Stimulated activated CD4-positive, alpha-beta T cell treated with anti-CD3 and anti-CD28 coated beads, Interleukin-12 subunit alpha, Interleukin-12 subunit beta, amount 100 ng/mL, for 4 hours (primary cell): ENCODE data around the gene RBPJL.
"Not testable (repeated sequence)": the region's sequence is repeated elsewhere in the genome, so short reads cannot be mapped to it uniquely, and the experiment has no call there.

Source experiments
- DNase-seq: peaks from one replicate; pipeline ENCODE4 v3.0.0-alpha.2; 2020

RBPJL gene

DNA sequence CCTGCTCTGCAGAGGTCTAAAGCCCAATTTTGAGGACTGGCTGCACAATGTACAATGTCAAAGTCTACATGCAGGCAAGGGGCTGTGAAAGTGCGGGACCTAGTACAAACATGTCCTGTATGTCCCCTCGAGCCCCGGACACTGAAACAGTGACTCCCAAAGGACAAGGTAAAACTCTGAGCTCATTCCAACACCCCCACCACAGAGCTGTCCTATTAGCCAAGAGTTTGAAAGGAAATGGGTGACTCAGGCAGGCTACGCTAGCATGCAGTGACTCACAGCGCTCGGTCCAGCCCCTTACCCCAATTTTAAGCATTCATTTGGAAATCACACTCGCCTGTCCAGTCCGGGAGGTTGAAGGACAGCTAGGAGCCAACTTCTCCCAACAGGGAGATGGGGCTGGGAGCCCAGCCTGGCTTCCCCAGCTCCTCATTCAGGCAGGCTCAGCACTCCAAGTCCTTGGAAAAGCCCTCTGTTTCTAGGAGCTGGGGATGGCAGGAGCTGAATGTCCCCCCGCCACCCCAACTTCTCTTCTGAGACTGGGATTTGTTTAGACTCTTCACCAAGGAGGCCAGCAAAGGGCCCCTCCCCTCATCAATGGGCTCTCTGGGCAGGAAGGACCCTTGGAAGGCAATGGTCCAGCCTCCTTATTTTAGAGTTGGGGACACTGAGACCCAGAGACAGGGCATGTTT, 37.7 kb downstream of the RBPJL start:
- no peak for DNase-seq

DNA sequence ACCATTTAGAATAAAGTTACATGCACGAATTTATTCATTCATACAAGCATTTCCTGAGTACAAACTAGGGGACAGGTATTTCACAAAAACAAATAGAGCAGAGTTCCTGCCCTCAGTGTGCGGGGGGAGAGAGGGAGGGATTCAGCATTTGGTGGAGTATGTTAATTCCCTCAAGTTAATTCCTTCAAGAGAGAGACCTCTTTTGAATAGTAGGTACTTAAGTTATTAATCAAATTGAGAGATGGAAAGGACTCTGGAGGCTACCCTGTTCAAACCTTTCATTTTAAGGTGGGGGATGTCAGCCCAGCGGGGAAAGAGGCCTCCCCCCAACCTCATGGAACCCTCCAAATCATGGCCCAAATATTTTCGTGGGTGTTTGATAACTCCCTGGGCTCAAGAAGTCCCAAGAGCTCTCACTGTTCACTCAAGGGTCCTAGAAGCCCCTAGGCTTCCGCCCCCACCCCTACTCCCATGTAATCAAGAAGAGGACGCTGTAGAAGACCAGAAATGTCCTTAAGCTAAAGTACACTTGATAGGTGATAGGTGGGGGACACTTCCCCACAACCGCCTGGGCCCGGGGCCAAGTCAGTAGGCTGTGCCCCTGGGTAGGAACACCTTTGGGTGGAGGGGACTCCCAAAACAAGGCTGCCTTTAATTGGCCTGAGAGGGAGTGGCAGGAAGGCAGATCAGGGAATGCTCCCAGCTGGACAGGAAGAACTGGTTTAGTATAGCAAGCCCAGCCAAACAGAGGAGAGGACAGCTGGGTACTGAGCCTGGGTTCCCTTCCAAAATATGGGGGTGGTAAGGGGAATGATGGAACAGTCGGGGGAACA, 38.7 kb downstream of the RBPJL start:
- DNase-seq: no peak

DNA sequence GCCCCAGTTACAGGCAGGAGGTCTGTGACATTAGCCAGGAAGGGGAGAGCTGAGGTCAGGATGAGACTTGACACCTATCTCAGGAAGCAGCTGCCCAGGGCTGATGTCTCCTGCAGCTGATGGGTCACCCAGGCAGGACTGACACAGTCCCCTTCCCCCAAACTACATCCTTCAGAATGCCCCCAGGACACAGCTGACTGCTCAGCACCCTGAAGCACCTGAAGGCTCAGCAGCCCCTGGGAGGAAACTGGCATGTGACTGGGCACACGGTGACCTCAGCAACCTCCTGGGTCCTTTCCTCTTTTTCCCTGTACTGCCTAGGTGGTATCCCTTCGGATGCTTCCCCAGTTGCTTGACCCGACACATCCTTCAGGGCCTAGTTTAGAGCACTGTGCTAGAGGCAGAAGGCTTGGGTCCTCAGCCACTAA, 39.7 kb downstream of the RBPJL start:
- DNase-seq: no peak

GRCh38 chr20:45346851-45347250, 40.2 kb downstream of the RBPJL start:
- DNase-seq: no peak

- DNase-seq: no peak
Observed at GRCh38 chr20:45347297-45347935, 40.8 kb downstream of the RBPJL start.

DNA sequence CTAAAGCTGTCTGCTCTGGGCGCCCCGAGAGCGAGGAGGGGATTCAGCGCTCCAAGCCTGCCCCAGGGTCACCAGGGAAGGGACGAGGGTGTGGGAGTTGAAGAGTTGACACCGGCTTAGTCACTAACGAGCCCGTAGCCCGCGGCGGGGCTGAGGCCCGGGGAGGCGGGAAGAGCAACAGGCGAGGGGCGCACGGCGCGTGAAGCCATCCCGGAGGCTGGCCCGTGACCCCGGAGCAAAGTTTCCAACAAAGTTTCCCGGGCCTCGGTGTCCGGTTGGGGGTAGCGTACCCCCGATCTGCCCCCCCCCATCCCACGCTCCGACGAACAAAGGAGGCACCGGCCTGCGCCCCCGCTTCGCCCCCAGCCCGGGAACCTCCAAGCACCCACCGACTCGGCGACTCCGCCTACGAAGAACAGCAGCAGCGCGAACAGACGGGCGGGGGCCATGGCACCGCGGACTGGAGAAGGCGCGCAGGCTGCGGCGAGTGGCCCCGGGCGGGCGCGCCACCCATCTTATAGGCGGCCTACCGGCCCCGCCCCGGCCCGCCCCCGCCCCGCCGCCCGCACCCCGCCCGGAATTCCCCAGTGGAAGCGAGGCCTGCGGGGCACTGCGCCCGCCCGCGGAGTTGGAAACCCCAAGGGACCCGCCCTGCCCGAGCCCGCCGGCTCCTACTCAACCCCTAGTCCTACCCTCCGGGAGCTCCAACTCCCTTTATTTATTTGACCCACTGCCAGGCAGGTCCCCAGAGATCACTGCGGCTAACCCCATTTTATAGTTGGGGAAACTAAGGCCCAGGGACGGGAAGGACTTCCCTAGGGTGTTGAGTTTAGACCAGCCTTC, 41.5 kb downstream of the RBPJL start, which contains the start of gene SDC4:
SDC4 (minus strand) TSS at position 489 of the 843 bp plus-strand sequence; CDS start at position 449, 40 bp downstream.
- DNase-seq: peak; percentile 70

- DNase-seq: no peak
Observed at GRCh38 chr20:45350217-45350616, 43.6 kb downstream of the RBPJL start.

GRCh38 chr20:45350795-45351194, 44.2 kb downstream of the RBPJL start:
- not testable (repeated sequence) for DNase-seq

DNA sequence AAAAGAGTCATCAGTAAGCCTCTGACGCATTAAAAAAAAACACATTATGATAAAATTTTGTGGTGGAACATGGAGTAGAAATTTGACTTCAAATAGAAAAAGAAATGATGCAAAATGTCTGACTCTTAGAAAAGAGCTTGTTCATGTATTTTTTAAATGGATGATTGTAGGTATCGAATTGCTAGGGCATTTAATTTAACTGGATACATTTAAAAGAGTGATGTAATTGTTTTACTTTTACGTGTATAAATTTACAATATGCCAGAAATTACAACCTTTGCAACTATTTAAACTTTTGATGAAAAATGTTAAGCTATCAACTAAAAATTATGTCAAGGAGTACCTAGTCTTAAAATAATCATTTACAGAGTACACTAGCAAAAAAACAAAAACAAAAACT, 46.1 kb downstream of the RBPJL start:
- DNase-seq: no peak

GRCh38 chr20:45353746-45354145, 47.1 kb downstream of the RBPJL start:
- no peak for DNase-seq

DNA sequence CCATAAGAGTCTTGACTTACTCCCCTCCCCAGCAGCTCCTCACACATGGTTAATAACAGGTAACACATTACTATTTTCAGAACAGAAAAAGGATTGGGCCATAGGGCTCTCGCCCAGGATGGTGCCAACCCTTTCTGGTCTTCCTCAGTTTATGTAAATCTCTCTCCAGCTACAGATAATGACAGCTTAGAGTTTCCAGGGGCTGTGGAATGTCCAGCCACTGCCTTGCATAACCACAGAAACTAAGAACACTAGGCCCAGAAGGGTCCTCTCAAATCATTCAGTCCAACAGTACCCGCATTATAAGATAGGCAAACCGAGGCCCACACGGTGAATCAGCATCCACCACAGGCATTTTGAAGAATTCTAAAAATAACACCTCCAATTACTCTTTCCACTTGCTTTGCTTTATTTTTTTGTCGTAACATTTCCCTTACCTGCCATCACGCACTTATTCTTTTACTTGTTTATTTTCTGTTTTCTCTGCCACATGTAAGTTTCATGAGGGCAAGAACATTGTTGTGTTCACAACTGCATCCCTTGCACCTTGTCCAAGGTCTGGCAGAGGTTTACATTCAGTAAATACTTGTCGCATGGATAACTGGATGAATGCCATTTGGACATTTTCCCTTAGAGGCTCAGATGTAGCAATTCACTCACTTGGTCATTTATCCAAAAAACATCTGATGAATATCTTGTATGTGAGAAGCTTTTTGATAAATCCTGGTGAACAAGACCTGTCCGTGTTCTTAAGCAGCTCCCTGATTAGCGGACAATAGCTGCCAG, 48.0 kb downstream of the RBPJL start:
- DNase-seq: no peak

DNA sequence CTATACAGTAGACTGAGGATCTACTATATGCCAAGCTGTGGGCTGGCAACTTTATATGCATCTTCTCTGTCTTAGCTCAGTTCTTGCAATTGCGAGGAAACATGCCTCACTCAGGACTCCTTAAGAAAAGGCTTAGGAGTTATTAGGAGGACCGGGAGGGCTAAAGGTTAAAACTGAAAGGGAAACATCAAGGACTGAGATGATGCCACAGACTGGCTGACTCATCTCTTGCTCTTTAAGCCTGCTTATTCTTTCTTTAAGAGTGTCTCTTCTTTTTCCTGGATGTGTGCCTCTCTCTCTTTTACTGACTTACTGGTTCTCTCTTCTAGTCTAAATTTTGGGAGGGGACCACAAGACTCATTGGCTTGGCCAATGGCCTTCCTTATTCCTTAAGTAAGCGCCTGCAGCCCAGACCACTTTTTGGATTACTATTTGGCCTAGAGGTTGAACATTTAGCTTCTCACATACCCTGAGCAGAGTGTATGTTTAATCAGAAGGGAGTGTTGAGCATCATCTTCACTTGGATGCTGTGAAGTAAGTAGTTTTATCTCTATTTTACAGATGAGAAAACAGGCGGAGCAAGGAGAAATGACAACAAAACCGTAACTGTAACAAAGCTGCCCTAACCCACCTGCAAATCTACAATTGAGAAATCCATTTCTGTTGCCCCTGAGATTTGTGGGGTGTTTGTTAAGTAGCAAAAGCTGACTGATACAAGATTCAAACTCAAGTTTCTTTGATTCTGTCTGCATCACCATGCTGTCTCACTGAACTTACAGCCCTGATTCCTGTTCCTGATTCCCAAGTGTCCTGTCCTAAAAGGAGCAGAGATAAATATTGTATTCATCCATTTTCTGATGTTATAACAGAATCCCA, 48.8 kb downstream of the RBPJL start:
- no peak for DNase-seq

GRCh38 chr20:45358282-45359068, 51.8 kb downstream of the RBPJL start:
- DNase-seq: no peak

DNA sequence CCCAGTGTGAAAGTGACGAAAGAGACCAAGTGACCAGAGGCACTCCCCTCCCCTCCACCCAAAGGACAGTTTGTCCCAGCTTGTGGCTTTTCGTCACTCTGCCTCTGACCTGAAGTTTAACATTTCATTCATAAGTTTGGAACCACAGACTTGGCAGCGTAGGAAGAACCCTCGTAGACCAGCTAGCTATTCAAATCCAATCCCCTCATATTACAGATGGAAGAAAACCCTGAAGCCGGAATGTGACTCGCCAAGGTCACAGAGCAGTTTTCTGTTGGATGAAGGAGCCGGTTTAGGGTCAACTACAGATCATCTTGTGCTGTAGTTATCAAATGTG, 52.4 kb downstream of the RBPJL start:
- DNase-seq: no peak

GRCh38 chr20:45359406-45360148, 52.9 kb downstream of the RBPJL start:
- no peak for DNase-seq

GRCh38 chr20:45361793-45362192, 55.2 kb downstream of the RBPJL start:
- DNase-seq: no peak

DNA sequence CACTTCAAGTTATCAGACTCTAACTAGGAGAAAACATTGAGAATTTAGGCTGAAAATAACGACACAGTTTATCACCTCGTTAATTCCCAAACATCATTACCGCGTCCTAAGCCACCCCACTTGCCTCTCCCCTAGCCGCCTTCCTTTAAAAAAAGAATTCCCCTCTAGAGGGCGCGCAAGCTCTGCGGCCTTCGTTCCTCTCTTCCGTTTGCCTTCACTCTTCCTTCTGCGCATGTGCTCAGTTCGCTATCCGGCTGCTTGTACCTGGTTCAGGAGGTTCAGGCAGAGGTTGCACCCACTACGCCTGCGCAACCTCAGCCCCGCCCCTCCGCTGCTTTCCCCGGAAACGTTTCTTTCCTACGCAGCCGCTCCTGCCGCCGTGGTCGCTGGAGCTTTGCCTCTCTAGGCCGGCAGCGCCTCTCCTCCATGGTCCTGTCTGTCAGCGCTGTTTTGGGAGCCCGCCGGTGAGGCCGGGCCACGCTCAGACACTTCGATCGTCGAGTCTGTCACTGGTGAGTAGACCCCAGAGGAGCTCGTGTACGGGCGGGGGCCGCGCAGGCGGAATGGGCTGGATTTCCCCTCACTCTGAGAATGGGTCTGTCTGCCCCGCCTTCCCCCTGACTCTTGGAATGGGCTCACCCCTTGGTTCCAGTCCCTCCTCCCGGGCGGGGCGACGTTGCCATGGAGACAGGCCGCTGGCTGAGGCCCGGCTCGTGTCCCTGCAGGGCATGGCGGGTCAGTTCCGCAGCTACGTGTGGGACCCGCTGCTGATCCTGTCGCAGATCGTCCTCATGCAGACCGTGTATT, 56.4 kb downstream of the RBPJL start, which contains the start of gene SYS1:
SYS1 (plus strand) TSS at position 353 of the 807 bp plus-strand sequence; CDS start at position 729, 376 bp downstream.
- DNase-seq: peak; percentile 98
